Medulla oblongata (tissue), 1 donor: ENCODE measurements around the gene ABCC1.
A peak's percentile ranks its signal among the peaks of the same experiment; 100 is the strongest.

Experiments used
- DNase-seq: peaks from one replicate; pipeline ENCODE4 v3.0.0-alpha.2; 2015; ENCODE audit errors: extremely low spot score

ABCC1 gene

GRCh38 chr16:16110111-16110490 lies 160.7 kb downstream of the ABCC1 start:
- no peak for DNase-seq

- DNase-seq = no peak
Measured at GRCh38 chr16:16111639-16112038, 162.2 kb downstream of the ABCC1 start.

- DNase-seq = no peak
Measured at GRCh38 chr16:16112450-16113053, 163.1 kb downstream of the ABCC1 start.

GRCh38 chr16:16113076-16113475 lies 163.7 kb downstream of the ABCC1 start:
- DNase-seq = no peak

GRCh38 chr16:16116841-16117240 lies 167.4 kb downstream of the ABCC1 start:
- DNase-seq = no peak

- no peak for DNase-seq
Measured at GRCh38 chr16:16118337-16118736, 168.9 kb downstream of the ABCC1 start.

- no peak for DNase-seq
Measured at GRCh38 chr16:16120044-16120381, 170.6 kb downstream of the ABCC1 start.

GRCh38 chr16:16120382-16121184 lies 171.2 kb downstream of the ABCC1 start:
- DNase-seq = peak; percentile 65

- DNase-seq = no peak
Measured at GRCh38 chr16:16121185-16121727, 171.8 kb downstream of the ABCC1 start.

- no peak for DNase-seq
Measured at GRCh38 chr16:16122264-16122663, 172.8 kb downstream of the ABCC1 start.

- no peak for DNase-seq
Measured at GRCh38 chr16:16124438-16124837, 175.0 kb downstream of the ABCC1 start.

GRCh38 chr16:16124974-16125373 lies 175.6 kb downstream of the ABCC1 start:
- DNase-seq = no peak

- DNase-seq = no peak
Measured at GRCh38 chr16:16126896-16127295, 177.5 kb downstream of the ABCC1 start.

GRCh38 chr16:16127469-16128116 lies 178.2 kb downstream of the ABCC1 start:
- DNase-seq = peak; percentile 72

GRCh38 chr16:16131204-16131603 lies 181.8 kb downstream of the ABCC1 start:
- no peak for DNase-seq

GRCh38 chr16:16131659-16132058 lies 182.2 kb downstream of the ABCC1 start:
- DNase-seq = no peak

GRCh38 chr16:16133943-16134604 lies 184.7 kb downstream of the ABCC1 start:
- no peak for DNase-seq

GRCh38 chr16:16136588-16136987 lies 187.2 kb downstream of the ABCC1 start:
- no peak for DNase-seq

- DNase-seq = no peak
Measured at GRCh38 chr16:16137110-16137509, 187.7 kb downstream of the ABCC1 start.

- no peak for DNase-seq
Measured at GRCh38 chr16:16138034-16138635, 188.7 kb downstream of the ABCC1 start.

- no peak for DNase-seq
Measured at GRCh38 chr16:16139061-16139460, 189.6 kb downstream of the ABCC1 start.

- no peak for DNase-seq
Measured at GRCh38 chr16:16139806-16140205, 190.4 kb downstream of the ABCC1 start.
